ENCODE data around the gene SIGLEC10.
"Not testable (repeated sequence)": the region's sequence is repeated elsewhere in the genome, so short reads cannot be mapped to it uniquely, and the experiment has no call there.

SIGLEC10 gene

GRCh38 chr19:51417107-51417809 is at the start of gene SIGLEC10:
TSS of gene SIGLEC10 (minus strand) at chr19:51417642. CDS start at chr19:51417581, 61 bp downstream.
- Mint-ChIP-seq H3K27me3 (ENCODE audit: low read depth) (peaks cover 2% of the 10 kb centered on the region), H3K36me3 (ENCODE audit: low read depth) (no peaks in the 10 kb centered on the region), H3K4me3 (peak within 1 kb of the TSS; percentile 60), H3K4me1 (ENCODE audit: low read depth) (peaks cover 16% of the 10 kb centered on the region), H3K27ac (peak within 1 kb of the TSS; percentile 81), H3K9me3 (no peaks in the 10 kb centered on the region)
- DNase-seq (ENCODE audit: low spot score): peak; percentile 68

DNA sequence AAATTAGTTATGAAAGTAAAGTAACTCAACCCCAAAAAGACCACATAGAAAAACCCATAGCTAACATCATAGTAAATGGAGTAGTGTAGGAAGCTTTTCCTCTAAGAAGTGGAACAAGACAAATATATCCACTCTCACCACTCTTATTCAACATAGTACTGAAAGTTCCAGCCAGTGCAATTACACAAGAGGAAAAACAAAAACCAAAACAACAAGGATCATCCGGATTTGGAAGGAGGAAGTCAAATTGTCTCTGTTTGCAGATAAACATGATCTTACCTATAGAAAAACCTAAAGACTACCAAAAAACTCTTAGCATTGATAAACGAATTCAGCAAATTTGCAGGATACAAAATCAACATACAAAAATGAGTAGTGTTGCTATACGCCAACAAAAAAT is 49.3 kb upstream of the SIGLEC10 start:
- no peak for DNase-seq (ENCODE audit: low spot score)
- no peaks in the 10 kb centered on the region for H3K27me3 Mint-ChIP-seq (ENCODE audit: low read depth)
- no peak overlapping the region for H3K4me3 Mint-ChIP-seq
- no peaks in the 10 kb centered on the region for H3K9me3 Mint-ChIP-seq
- no peaks in the 10 kb centered on the region for H3K36me3 Mint-ChIP-seq (ENCODE audit: low read depth)
- peaks cover 53% of the 10 kb centered on the region for H3K4me1 Mint-ChIP-seq (ENCODE audit: low read depth)
- H3K27ac Mint-ChIP-seq: no peak overlapping the region

GRCh38 chr19:51463976-51464581 is 46.6 kb upstream of the SIGLEC10 start:
- peak overlapping the region; percentile 59 for H3K4me3 Mint-ChIP-seq
- not testable (repeated sequence) for H3K36me3 Mint-ChIP-seq (ENCODE audit: low read depth); DNase-seq (ENCODE audit: low spot score); H3K9me3 Mint-ChIP-seq; H3K27me3 Mint-ChIP-seq (ENCODE audit: low read depth); H3K27ac Mint-ChIP-seq
- H3K4me1 Mint-ChIP-seq (ENCODE audit: low read depth): peaks cover 58% of the 10 kb centered on the region

DNA sequence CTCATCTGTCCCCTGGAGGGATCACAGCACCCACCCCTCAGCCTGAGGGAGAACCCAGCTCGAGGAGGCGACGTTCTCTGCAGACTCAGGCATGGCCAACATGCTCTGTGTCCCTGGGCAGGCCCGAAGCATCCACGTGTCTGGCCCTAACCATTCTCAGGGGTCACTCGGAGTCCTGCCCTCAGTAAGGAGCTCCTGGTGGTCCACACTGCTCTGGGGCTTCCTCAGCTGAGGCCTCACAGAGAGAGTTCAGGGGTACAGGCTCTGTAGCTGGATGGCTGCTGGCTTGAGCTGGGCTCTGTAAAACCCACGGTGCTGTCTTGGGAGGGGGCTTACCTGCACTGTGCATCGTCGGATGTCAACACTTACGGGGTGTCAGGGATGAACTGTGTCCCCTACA is 45.2 kb upstream of the SIGLEC10 start:
- Mint-ChIP-seq H3K4me1 (ENCODE audit: low read depth) (peaks cover 44% of the 10 kb centered on the region), H3K4me3 (no peak overlapping the region), H3K9me3 (no peaks in the 10 kb centered on the region), H3K36me3 (ENCODE audit: low read depth) (no peaks in the 10 kb centered on the region), H3K27me3 (ENCODE audit: low read depth) (no peaks in the 10 kb centered on the region), H3K27ac (no peak overlapping the region)
- DNase-seq (ENCODE audit: low spot score): no peak

DNA sequence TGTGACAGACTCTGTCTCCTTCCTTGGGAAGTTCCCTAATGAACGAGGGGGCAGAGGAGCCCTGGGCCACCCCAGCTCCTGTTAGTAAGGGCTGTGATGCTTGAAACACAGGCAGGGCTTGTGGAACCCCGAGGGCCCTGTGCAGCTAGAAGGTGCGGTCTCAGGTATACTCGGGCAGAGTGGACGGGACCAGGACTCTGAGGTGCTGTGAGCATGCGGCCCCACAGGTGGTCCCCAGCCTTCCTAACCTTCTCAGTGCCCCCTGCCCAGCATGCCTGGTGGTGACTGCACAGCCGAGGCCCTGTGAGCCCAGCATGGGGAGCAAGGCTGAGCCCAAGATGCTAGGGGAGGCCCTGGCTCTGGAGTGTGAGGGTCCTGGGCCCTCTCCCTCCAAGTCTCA is 44.8 kb upstream of the SIGLEC10 start:
- Mint-ChIP-seq H3K27me3 (ENCODE audit: low read depth) (no peaks in the 10 kb centered on the region), H3K4me3 (no peak overlapping the region), H3K9me3 (no peaks in the 10 kb centered on the region), H3K4me1 (ENCODE audit: low read depth) (peaks cover 40% of the 10 kb centered on the region), H3K27ac (no peak overlapping the region), H3K36me3 (ENCODE audit: low read depth) (no peaks in the 10 kb centered on the region)
- DNase-seq (ENCODE audit: low spot score): no peak

GRCh38 chr19:51461723-51462161 is 44.3 kb upstream of the SIGLEC10 start:
- no peaks in the 10 kb centered on the region for H3K9me3 Mint-ChIP-seq
- no peak overlapping the region for H3K27ac Mint-ChIP-seq
- no peak overlapping the region for H3K4me3 Mint-ChIP-seq
- no peak for DNase-seq (ENCODE audit: low spot score)
- H3K36me3 Mint-ChIP-seq (ENCODE audit: low read depth): no peaks in the 10 kb centered on the region
- H3K27me3 Mint-ChIP-seq (ENCODE audit: low read depth): no peaks in the 10 kb centered on the region
- H3K4me1 Mint-ChIP-seq (ENCODE audit: low read depth): peaks cover 36% of the 10 kb centered on the region

DNA sequence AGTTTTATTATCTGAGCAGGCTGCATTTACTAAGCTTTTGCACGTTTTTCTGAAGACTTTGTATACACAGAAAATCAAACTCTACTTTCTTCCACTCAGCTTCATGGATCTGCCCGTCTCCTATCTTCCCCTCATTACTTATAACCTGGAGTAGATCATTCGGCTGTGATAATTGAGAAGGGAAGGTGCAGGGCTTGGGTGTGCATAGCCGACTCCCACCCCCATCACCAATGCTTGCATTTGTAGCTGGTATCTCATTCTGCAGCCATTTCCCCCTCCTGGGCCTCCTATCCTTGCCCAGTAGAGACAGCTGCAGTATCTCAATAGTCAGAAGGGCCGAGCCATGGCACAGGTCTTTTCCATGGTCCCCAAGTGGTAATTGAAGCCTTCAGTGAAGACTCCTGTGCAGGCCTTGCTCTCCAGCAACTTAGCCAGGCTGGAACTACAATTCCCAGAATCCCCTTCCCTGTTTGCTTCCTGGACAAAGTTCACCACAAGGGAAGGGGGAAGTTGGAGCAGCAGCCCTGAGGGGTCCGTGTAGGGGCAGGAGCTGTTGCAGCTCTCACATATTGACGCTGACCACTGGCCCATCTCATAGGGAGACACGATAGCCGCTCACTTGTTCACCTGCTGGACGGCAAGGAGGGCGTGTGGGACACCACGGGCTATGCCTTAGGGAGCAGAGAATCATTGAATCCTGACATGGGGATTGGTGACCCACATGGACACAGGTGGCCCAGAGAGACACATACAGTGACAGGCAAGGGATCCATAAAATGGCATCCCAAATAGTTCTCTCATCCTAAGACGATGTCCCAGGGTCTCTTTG is 42.9 kb upstream of the SIGLEC10 start:
- Mint-ChIP-seq H3K36me3 (ENCODE audit: low read depth) (no peaks in the 10 kb centered on the region), H3K27ac (no peak overlapping the region), H3K4me1 (ENCODE audit: low read depth) (peaks cover 26% of the 10 kb centered on the region), H3K4me3 (no peak overlapping the region), H3K27me3 (ENCODE audit: low read depth) (no peaks in the 10 kb centered on the region), H3K9me3 (no peaks in the 10 kb centered on the region)
- DNase-seq (ENCODE audit: low spot score): no peak

- no peak overlapping the region for H3K4me3 Mint-ChIP-seq
- no peaks in the 10 kb centered on the region for H3K36me3 Mint-ChIP-seq (ENCODE audit: low read depth)
- no peaks in the 10 kb centered on the region for H3K9me3 Mint-ChIP-seq
- H3K27me3 Mint-ChIP-seq (ENCODE audit: low read depth): no peaks in the 10 kb centered on the region
- no peak for DNase-seq (ENCODE audit: low spot score)
- no peak overlapping the region for H3K27ac Mint-ChIP-seq
- peaks cover 20% of the 10 kb centered on the region for H3K4me1 Mint-ChIP-seq (ENCODE audit: low read depth)
Observed at GRCh38 chr19:51458899-51459505, 41.6 kb upstream of the SIGLEC10 start.

DNA sequence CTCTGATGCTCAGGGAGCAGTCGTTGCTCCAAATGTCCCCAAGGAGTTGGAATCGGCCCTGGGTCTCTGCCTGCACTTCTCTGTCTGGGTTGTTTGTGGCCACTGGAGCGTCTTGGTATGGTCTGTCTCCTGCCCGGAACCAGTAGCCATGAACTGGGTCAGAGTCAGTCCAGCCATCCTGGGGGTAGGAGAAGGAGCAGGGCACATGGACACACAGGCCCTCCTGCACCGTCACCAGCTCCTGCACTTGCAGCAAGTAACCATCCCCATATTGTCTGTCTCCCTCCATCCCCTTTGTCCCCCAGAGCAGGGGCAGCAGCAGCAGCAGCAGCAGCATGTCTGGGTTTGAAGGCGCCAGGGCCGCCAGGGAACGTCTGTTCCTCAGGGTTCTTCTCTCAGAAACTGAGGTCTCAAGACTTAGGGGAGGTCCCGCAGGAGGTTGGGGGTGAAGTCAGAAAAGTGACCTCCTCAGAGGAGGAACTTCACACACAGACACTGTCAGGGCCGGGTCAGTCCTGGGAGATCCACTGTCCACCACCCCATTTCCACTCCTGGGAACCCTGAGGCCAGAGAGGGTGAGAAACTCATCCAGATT is 40.7 kb upstream of the SIGLEC10 start, which contains the start of gene SIGLEC8:
Gene SIGLEC8, minus strand, starts transcription at position 404 of the 595 bp plus-strand sequence. Its CDS starts 67 bp downstream, at position 337.
- Mint-ChIP-seq H3K36me3 (ENCODE audit: low read depth) (no peaks in the 10 kb centered on the region), H3K27me3 (ENCODE audit: low read depth) (no peaks in the 10 kb centered on the region), H3K9me3 (no peaks in the 10 kb centered on the region), H3K27ac (no peak within 1 kb of the TSS), H3K4me3 (no peak within 1 kb of the TSS), H3K4me1 (ENCODE audit: low read depth) (peaks cover 15% of the 10 kb centered on the region)
- DNase-seq (ENCODE audit: low spot score): no peak

DNA sequence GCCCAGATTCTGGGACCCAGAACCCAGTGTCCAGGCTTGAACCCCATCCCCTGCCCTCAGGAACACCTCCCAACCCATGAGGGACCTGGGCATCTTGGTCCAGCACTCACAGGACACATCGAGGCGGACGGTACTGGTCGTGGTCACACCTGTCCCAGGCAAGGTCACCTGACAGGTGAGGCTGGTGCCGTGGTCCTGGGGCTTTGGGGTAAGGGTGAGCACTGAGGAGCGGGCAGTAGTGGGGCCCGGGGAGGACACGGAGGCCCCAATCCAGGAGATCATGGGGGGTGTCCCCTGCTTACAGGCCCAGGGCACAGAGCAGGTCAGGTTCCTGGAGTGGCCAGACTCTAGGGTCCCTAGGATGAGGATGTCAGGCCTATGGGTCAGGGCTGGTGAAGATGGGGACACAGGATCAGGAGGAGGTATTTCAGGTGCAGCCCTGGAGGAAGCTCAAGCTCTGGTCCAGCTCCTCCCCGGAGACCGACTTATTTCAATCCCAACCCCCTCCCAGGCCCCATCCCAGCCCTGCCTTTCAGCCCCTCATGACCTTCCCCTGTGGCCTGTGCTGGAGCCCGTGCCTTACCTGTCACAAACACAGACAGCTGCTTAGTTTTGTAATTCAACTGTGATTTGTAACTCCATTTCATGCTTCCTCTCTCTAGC is 40.0 kb upstream of the SIGLEC10 start:
- Mint-ChIP-seq H3K27me3 (ENCODE audit: low read depth) (no peaks in the 10 kb centered on the region), H3K4me3 (no peak overlapping the region), H3K27ac (no peak overlapping the region), H3K36me3 (ENCODE audit: low read depth) (no peaks in the 10 kb centered on the region), H3K9me3 (no peaks in the 10 kb centered on the region), H3K4me1 (ENCODE audit: low read depth) (peaks cover 11% of the 10 kb centered on the region)
- DNase-seq (ENCODE audit: low spot score): no peak

- H3K27me3 Mint-ChIP-seq (ENCODE audit: low read depth): no peaks in the 10 kb centered on the region
- H3K4me1 Mint-ChIP-seq (ENCODE audit: low read depth): peaks cover 11% of the 10 kb centered on the region
- no peak overlapping the region for H3K4me3 Mint-ChIP-seq
- peaks cover 4% of the 10 kb centered on the region for H3K9me3 Mint-ChIP-seq
- H3K36me3 Mint-ChIP-seq (ENCODE audit: low read depth): no peaks in the 10 kb centered on the region
- no peak overlapping the region for H3K27ac Mint-ChIP-seq
- DNase-seq (ENCODE audit: low spot score): no peak
Observed at GRCh38 chr19:51456541-51457290, 39.3 kb upstream of the SIGLEC10 start.

GRCh38 chr19:51450730-51451307 is 33.4 kb upstream of the SIGLEC10 start:
- peak; percentile 46 for DNase-seq (ENCODE audit: low spot score)
- Mint-ChIP-seq H3K36me3 (ENCODE audit: low read depth) (peaks cover 10% of the 10 kb centered on the region), H3K27ac (no peak overlapping the region), H3K4me1 (ENCODE audit: low read depth) (peaks cover 30% of the 10 kb centered on the region), H3K9me3 (peaks cover 16% of the 10 kb centered on the region), H3K27me3 (ENCODE audit: low read depth) (no peaks in the 10 kb centered on the region), H3K4me3 (no peak overlapping the region)

All from T-helper 2 cell treated with Interferon-gamma antibody and Interleukin-4, amounts not matched to agents 5 μg/mL and 100 μg/mL, for 36 hours (primary cell).